A673 (cell line): Measurements from ENCODE around the gene CALCR. TPM values are rescaled to one million over a fixed set of nuclear protein-coding genes. Genes with fewer than 3 reads are reported as not detected.

Experiments used
- BruUV-seq: library from RNA; stranded (reverse); fragments of 400-500 nt; replicated peaks from 2 replicates; lab custom pipeline; 2021; lab: Mats Ljungman, UMichigan
- CTCF ChIA-PET: fragments of 300-600 bp; sonication (Branson Sonifier 250); formaldehyde crosslinking; loops from one replicate; lab custom pipeline; 2022; ENCODE audit warnings: antibody characterized with exemption; lab: Charles Lee
- POLR2A ChIA-PET: fragments of 300-600 bp; sonication (Branson Sonifier 250); formaldehyde crosslinking; loops from one replicate; lab custom pipeline; 2022; ENCODE audit warnings: antibody characterized with exemption; ENCODE audit not compliant: low non-redundant PET; lab: Charles Lee
- DNase-seq: peaks from one replicate; pipeline ENCODE4 v3.0.0-alpha.2; 2015; ENCODE audit warnings: low spot score
- H3K27ac ChIP-seq: fragments of 200-600 bp; sonication (generic); 2 replicates; pipeline ENCODE4 v1.5.1; 2016; ENCODE audit warnings: mixed run types, low read depth, mild to moderate bottlenecking, mixed read lengths, antibody characterized with exemption, low read length; ENCODE audit not compliant: poor library complexity, severe bottlenecking
- H3K27me3 ChIP-seq: fragments of 200-600 bp; sonication (generic); replicated peaks from 2 replicates; pipeline ENCODE4 v1.6.1; 2017; ENCODE audit warnings: mixed run types, low read depth, mild to moderate bottlenecking, mixed read lengths, antibody characterized with exemption, low read length; ENCODE audit not compliant: insufficient read depth, poor library complexity
- H3K36me3 ChIP-seq: fragments of 200-600 bp; sonication (generic); 2 replicates; pipeline ENCODE4 v1.6.1; 2016; ENCODE audit warnings: mixed run types, mild to moderate bottlenecking, mixed read lengths, antibody characterized with exemption, low read length; ENCODE audit not compliant: insufficient read depth, poor library complexity, severe bottlenecking
- H3K4me1 ChIP-seq: fragments of 200-600 bp; sonication (generic); 2 replicates; pipeline ENCODE4 v1.6.1; 2017; ENCODE audit warnings: mixed run types, mild to moderate bottlenecking, mixed read lengths, antibody characterized with exemption, low read length; ENCODE audit not compliant: insufficient read depth, poor library complexity, severe bottlenecking
- H3K4me3 ChIP-seq: fragments of 200-600 bp; sonication (generic); 2 replicates; pipeline ENCODE4 v1.5.1; 2016; ENCODE audit warnings: low read depth, mixed run types, mild to moderate bottlenecking, mixed read lengths, low read length; ENCODE audit not compliant: poor library complexity, severe bottlenecking
- H3K9me3 ChIP-seq: fragments of 200-600 bp; sonication (generic); 2 replicates; pipeline ENCODE4 v1.6.1; 2016; ENCODE audit warnings: mixed run types, low read depth, mild to moderate bottlenecking, mixed read lengths, antibody characterized with exemption, low read length; ENCODE audit not compliant: poor library complexity, severe bottlenecking
- CTCF ChIP-seq: fragments of 300-800, 200-600 bp; sonication (generic); conservative IDR thresholded peaks from 2 replicates; pipeline ENCODE4 v1.5.1; 2017; ENCODE audit warnings: low read depth, mild to moderate bottlenecking, antibody characterized with exemption, low read length, moderate library complexity, mixed read lengths
- EZH2 ChIP-seq: fragments of 200-600 bp; sonication (generic); IDR thresholded peaks from 2 replicates; pipeline ENCODE4 v1.6.1; 2017; ENCODE audit warnings: borderline replicate concordance, low read depth, mild to moderate bottlenecking, mixed read lengths, antibody characterized with exemption, low read length; ENCODE audit not compliant: poor library complexity, severe bottlenecking
- intact Hi-C: fragments of 100-400 bp; cut with micrococcal nuclease; formaldehyde crosslinking; loops from one replicate; pipeline ENCODE4 v1.10.0; 2022; ENCODE audit not compliant: unreplicated experiment
- total RNA-seq: library from RNA; stranded (reverse); gene quantifications from 2 replicates; pipeline ENCODE4 v1.2.3, GENCODE V29; 2021

The CALCR gene
- total RNA-seq, 1 experiment from 2014 or later: not detected

DNA sequence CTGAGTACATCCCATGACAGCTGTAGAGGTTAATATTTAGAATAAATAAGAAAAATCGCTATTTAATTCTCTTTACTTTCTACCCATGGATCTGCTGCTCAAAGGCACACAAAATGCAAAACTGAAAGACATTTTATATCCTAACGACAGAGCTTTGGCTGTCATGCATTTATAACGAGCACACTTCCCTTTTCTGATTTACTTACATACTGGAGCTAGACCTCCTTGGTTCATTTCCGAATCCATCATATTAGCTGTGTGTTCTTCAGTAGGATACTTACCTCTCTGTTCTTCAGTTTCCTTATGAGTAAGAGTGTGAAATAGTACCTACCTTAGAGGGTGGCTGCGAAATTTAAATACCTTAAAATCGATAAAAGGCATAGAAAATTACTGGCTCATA, 10.9 kb downstream of the CALCR start:
- Histone ChIP-seq H3K4me1 (no peaks in the 10 kb centered on the region), H3K36me3 (no peaks in the 10 kb centered on the region), H3K27ac (no peak overlapping the region), H3K4me3 (no peak overlapping the region), H3K9me3 (no peaks in the 10 kb centered on the region), H3K27me3 (peaks cover 32% of the 10 kb centered on the region)
- TF ChIP-seq EZH2: no peak
- TF ChIP-seq CTCF: no peak
- no peak for DNase-seq
- ChIA-PET CTCF (no interaction called here), POLR2A (no interaction called here)
- no TSS peak for BruUV-seq
- intact Hi-C loops: no loop called here

GRCh38 chr7:93562936-93563335, 11.6 kb downstream of the CALCR start:
- Histone ChIP-seq H3K27ac (no peak overlapping the region), H3K27me3 (peaks cover 25% of the 10 kb centered on the region), H3K36me3 (no peaks in the 10 kb centered on the region), H3K4me1 (no peaks in the 10 kb centered on the region), H3K4me3 (no peak overlapping the region), H3K9me3 (no peaks in the 10 kb centered on the region)
- BruUV-seq: no TSS peak
- intact Hi-C loops: no loop called here
- no peak for DNase-seq
- POLR2A ChIA-PET: interaction anchor here (0.7 kb wide), 1 partner anchor 10 kb away, joined by 3 read pairs; no protein-coding TSS in a partner anchor
- TF ChIP-seq CTCF (no peak), EZH2 (no peak)
- CTCF ChIA-PET: no interaction called here

DNA sequence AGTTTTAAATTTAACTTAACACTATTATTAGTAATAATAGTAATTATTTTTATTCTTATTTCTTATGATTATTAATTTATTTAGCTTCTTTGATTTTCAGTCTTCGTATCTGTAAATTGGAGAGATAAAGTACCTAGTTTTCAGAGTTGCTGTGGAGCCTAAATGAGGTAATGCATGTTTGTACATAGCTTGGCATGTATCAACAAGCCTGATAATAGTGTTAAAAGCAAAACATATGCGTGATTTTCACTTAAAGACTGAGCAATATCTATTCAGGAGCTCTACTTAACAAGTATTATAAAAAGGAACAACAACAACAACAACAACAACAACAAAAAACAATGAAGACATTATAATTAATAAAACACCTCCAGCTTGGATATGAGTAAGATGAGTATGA, 12.4 kb downstream of the CALCR start:
- no peak for DNase-seq
- Histone ChIP-seq H3K4me1 (no peaks in the 10 kb centered on the region), H3K9me3 (no peaks in the 10 kb centered on the region), H3K36me3 (no peaks in the 10 kb centered on the region), H3K27me3 (peaks cover 21% of the 10 kb centered on the region), H3K4me3 (no peak overlapping the region), H3K27ac (no peak overlapping the region)
- no peak for TF ChIP-seq EZH2
- TF ChIP-seq CTCF: no peak
- intact Hi-C loops: no loop called here
- POLR2A ChIA-PET: no interaction called here
- no TSS peak for BruUV-seq
- CTCF ChIA-PET: no interaction called here
